Peyer's patch (tissue), 4 donors: ENCODE data around the gene GALM.

Experiments
- POLR2A ChIP-seq, 2 donors: fragments of 450-650 bp; IDR thresholded peaks; one replicate each; pipeline ENCODE4 v1.5.1; 2017; ENCODE audit warnings: antibody characterized with exemption in 2 of 2, mild to moderate bottlenecking in 2 of 2, moderate library complexity in 2 of 2
- TF ChIP-seq, protein P1 (sequence below), 6 experiments: fragments of 450-650 bp in 4 of 6; fragments of 200-600 bp in 2 of 6; sonication (generic) in 1 of 6; IDR thresholded peaks; one replicate each; pipeline ENCODE4 v1.5.1; 2017 to 2019; ENCODE audit warnings: antibody characterized with exemption in 6 of 6, mild to moderate bottlenecking in 3 of 6, moderate library complexity in 1 of 6

DNA sequence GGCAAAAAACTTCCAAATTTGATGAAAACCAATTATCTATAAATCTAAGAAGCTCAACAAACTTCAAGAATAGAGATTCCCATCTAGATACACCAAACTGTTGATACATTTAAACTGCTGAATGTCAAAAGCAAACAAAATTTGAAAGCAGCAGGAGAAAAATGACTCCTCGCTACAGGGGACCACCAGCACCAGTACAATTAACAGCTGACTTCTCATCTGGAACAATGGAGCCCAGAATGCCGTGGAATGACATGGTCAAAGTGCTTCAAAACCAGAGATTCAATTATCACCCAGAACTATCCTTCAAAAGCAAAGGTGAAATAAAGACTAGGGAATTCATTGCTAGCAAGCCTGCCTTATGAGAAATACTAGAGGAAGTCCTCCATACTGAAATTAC, 73.6 kb downstream of the GALM start:
- TF ChIP-seq, protein P1, sequence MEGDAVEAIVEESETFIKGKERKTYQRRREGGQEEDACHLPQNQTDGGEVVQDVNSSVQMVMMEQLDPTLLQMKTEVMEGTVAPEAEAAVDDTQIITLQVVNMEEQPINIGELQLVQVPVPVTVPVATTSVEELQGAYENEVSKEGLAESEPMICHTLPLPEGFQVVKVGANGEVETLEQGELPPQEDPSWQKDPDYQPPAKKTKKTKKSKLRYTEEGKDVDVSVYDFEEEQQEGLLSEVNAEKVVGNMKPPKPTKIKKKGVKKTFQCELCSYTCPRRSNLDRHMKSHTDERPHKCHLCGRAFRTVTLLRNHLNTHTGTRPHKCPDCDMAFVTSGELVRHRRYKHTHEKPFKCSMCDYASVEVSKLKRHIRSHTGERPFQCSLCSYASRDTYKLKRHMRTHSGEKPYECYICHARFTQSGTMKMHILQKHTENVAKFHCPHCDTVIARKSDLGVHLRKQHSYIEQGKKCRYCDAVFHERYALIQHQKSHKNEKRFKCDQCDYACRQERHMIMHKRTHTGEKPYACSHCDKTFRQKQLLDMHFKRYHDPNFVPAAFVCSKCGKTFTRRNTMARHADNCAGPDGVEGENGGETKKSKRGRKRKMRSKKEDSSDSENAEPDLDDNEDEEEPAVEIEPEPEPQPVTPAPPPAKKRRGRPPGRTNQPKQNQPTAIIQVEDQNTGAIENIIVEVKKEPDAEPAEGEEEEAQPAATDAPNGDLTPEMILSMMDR (IDR thresholded peaks at IDR 0.05), result no peak
- no peak for TF ChIP-seq POLR2A (IDR thresholded peaks at IDR 0.05)
